ENCODE data around the gene ZNF292. TPM values are rescaled to one million over a fixed set of nuclear protein-coding genes. Genes with fewer than 3 reads are reported as not detected.

The ZNF292 gene
- polyA plus RNA-seq, 1 of the 3 experiments (the other 2 are of a cell fraction): 3.2 TPM

GRCh38 chr6:87277123-87277522, 121.8 kb downstream of the ZNF292 start:
- H3K9me2 ChIP-seq: no peaks in the 10 kb centered on the region
- H3K9me3 ChIP-seq: no peaks in the 10 kb centered on the region
- H2AFZ ChIP-seq (ENCODE audit: low read depth): no peak overlapping the region
- H3K4me1 ChIP-seq (ENCODE audit: control insufficient read depth in 1 of 2, insufficient read depth in 2 of 2, low read depth in 1 of 2, low read length in 1 of 2): peaks cover 6 to 7% of the 10 kb centered on the region in 2 experiments; a peak in 2 of 4 replicates
- no peaks in the 10 kb centered on the region for H3K27me3 ChIP-seq (ENCODE audit: insufficient read depth)
- H3K27ac ChIP-seq (ENCODE audit: low read depth in 2 of 2, low read length in 1 of 2): no peak overlapping the region
- H3F3A ChIP-seq (replicated peaks; ENCODE audit: insufficient read depth): peaks cover 13% of the 10 kb centered on the region
- no peaks in the 10 kb centered on the region; the same call in 1 of the 2 replicates for H4K20me1 ChIP-seq (ENCODE audit: insufficient read depth)
- ChIA-PET POLR2A (interaction anchor here (1.2 kb wide), 1 partner anchor 15 kb away, joined by 3 read pairs; no protein-coding TSS in a partner anchor), CTCF (interaction anchor here (0.6 to 2.6 kb wide), 13 partner anchors 9 to 1357 kb away, joined by 3 to 9 read pairs (median 4); partner anchors contain the start of gene SMIM8)
- DNase-seq: peak; percentile 18
- no peaks in the 10 kb centered on the region for H3K36me3 ChIP-seq (replicated peaks in 1 of 2; ENCODE audit: control insufficient read depth in 1 of 2, insufficient read depth in 2 of 2, low read length in 1 of 2)
- no peak overlapping the region for H3K4me2 ChIP-seq
- H3K79me2 ChIP-seq (ENCODE audit: insufficient read depth): no peaks in the 10 kb centered on the region
- no peak overlapping the region for H3K4me3 ChIP-seq (ENCODE audit: low read depth in 2 of 2, low read length in 1 of 2)
- no peak overlapping the region for H3K9ac ChIP-seq
- TF ChIP-seq RAD21 (IDR thresholded peaks at IDR 0.05; ENCODE audit: low read length): peak; percentile 67
- TF ChIP-seq, protein P1, sequence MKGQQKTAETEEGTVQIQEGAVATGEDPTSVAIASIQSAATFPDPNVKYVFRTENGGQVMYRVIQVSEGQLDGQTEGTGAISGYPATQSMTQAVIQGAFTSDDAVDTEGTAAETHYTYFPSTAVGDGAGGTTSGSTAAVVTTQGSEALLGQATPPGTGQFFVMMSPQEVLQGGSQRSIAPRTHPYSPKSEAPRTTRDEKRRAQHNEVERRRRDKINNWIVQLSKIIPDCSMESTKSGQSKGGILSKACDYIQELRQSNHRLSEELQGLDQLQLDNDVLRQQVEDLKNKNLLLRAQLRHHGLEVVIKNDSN (IDR thresholded peaks at IDR 0.05; ENCODE audit: borderline replicate concordance, low read depth): no peak
- TF ChIP-seq POLR2AphosphoS5 (IDR thresholded peaks at IDR 0.05; ENCODE audit: low read depth, low read length): no peak
- peak; percentile 49 for TF ChIP-seq CTCF (IDR thresholded peaks at IDR 0.05)
- TF ChIP-seq SMC3 (IDR thresholded peaks at IDR 0.05; ENCODE audit: low read depth, low read length): peak; percentile 42

DNA sequence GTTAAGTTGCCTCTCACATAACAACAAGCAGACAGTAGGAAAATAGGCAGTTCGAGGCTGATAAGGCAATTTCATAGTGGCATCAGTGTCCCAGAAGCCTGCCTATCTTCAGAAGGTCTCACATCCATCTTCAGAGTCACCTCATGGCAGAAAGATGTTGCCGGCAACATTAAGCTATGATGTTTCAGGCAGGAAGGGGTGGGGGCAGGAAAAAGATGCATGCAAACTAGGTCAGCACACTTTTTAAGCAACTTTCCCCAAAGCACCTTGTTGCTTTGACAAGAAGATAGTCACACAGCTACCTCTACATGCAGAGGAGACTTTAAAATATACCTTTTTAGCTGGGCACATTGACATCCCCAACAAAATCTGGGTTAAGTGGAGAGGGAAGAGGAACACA, 123.8 kb downstream of the ZNF292 start:
- H3F3A ChIP-seq (replicated peaks; ENCODE audit: insufficient read depth): peaks cover 6% of the 10 kb centered on the region
- no peak overlapping the region for H3K4me3 ChIP-seq (ENCODE audit: low read depth in 2 of 2, low read length in 1 of 2)
- no peaks in the 10 kb centered on the region for H3K36me3 ChIP-seq (replicated peaks in 1 of 2; ENCODE audit: control insufficient read depth in 1 of 2, insufficient read depth in 2 of 2, low read length in 1 of 2)
- H3K79me2 ChIP-seq (ENCODE audit: insufficient read depth): no peaks in the 10 kb centered on the region
- H3K9me3 ChIP-seq: no peaks in the 10 kb centered on the region
- H3K27me3 ChIP-seq (ENCODE audit: insufficient read depth): no peaks in the 10 kb centered on the region
- 45% methylated on average over 2 of the region's 2 CpGs for WGBS (ENCODE audit: low lambda C conversion rate)
- H2AFZ ChIP-seq (ENCODE audit: low read depth): no peak overlapping the region
- H3K27ac ChIP-seq (ENCODE audit: low read depth in 2 of 2, low read length in 1 of 2): no peak overlapping the region
- H3K9ac ChIP-seq: no peak overlapping the region
- H4K20me1 ChIP-seq (ENCODE audit: insufficient read depth): no peaks in the 10 kb centered on the region; the same call in 1 of the 2 replicates
- no peak for TF ChIP-seq ZBTB33 (IDR thresholded peaks at IDR 0.05; ENCODE audit: borderline replicate concordance, low read depth)
- no peak for TF ChIP-seq TCF12 (IDR thresholded peaks at IDR 0.05)
- no peak for TF ChIP-seq RFX5 (IDR thresholded peaks at IDR 0.05; ENCODE audit: low read length)
- TF ChIP-seq NFIC (IDR thresholded peaks at IDR 0.05; ENCODE audit: borderline replicate concordance): no peak
- TF ChIP-seq GABPA (IDR thresholded peaks at IDR 0.05; ENCODE audit: low read depth): no peak
- TF ChIP-seq ELF1 (IDR thresholded peaks at IDR 0.05): no peak
- H3K4me2 ChIP-seq: no peak overlapping the region
- ChIA-PET CTCF (interaction anchor here (1.3 to 1.6 kb wide), 2 partner anchors 112 to 114 kb away, joined by 3 to 4 read pairs; no protein-coding TSS in a partner anchor), POLR2A (no interaction called here)
- H3K9me2 ChIP-seq: no peaks in the 10 kb centered on the region
- H3K4me1 ChIP-seq (ENCODE audit: control insufficient read depth in 1 of 2, insufficient read depth in 2 of 2, low read depth in 1 of 2, low read length in 1 of 2): peaks cover 6 to 7% of the 10 kb centered on the region in 2 experiments; a peak in 2 of 4 replicates
- no peak for DNase-seq

Data from SK-N-SH (cell line).